Liver (tissue), 9 donors: ENCODE results near the gene C7. TPM values are rescaled to one million over a fixed set of nuclear protein-coding genes. Genes with fewer than 3 reads are reported as not detected.

Experiments used
- DNase-seq: peaks from one replicate; pipeline ENCODE4 v3.0.0-alpha.2; 2017; ENCODE audit warnings: low spot score
- H3K27ac ChIP-seq, 2 donors: one replicate each; pipeline ENCODE4 v1.7.0; 2013; ENCODE audit warnings: inconsistent platforms in 2 of 2, low read length in 2 of 2, control low read depth in 1 of 2, low read depth in 1 of 2, mild to moderate bottlenecking in 1 of 2
- H3K27me3 ChIP-seq, 4 donors: one replicate each; pipeline versions ENCODE4 v1.6.1 to v1.7.0; 2013; ENCODE audit warnings: low read length in 3 of 4, inconsistent platforms in 1 of 4, mild to moderate bottlenecking in 1 of 4, moderate library complexity in 1 of 4; ENCODE audit not compliant: control insufficient read depth in 4 of 4, insufficient read depth in 4 of 4
- H3K36me3 ChIP-seq, 4 donors: one replicate each; pipeline versions ENCODE4 v1.6.1 to v1.7.0; 2013; ENCODE audit warnings: low read length in 3 of 4, mild to moderate bottlenecking in 3 of 4, low read depth in 1 of 4, moderate library complexity in 1 of 4; ENCODE audit not compliant: control insufficient read depth in 4 of 4, insufficient read depth in 3 of 4
- H3K4me1 ChIP-seq, 4 donors: one replicate each; pipeline versions ENCODE4 v1.6.1 to v1.7.0; 2013; ENCODE audit warnings: low read length in 3 of 4, mild to moderate bottlenecking in 3 of 4, moderate library complexity in 1 of 4; ENCODE audit not compliant: control insufficient read depth in 4 of 4, insufficient read depth in 4 of 4
- H3K4me3 ChIP-seq, 3 donors: one replicate each; pipeline versions ENCODE4 v1.6.1 to v1.7.0; 2013; ENCODE audit warnings: low read length in 3 of 3, control low read depth in 1 of 3, low read depth in 1 of 3, mild to moderate bottlenecking in 1 of 3
- H3K9ac ChIP-seq, 2 donors: one replicate each; pipeline ENCODE4 v1.7.0; 2013; ENCODE audit warnings: low read length in 2 of 2, mild to moderate bottlenecking in 2 of 2, moderate library complexity in 2 of 2, control low read depth in 1 of 2, low read depth in 1 of 2
- H3K9me3 ChIP-seq, 4 donors: one replicate each; pipeline versions ENCODE4 v1.6.1 to v1.7.0; 2013; ENCODE audit warnings: low read length in 3 of 4; ENCODE audit not compliant: control insufficient read depth in 4 of 4
- EGR1 ChIP-seq, 2 donors: IDR thresholded peaks; 2 replicates each; pipeline ENCODE4 v1.6.1; 2016 to 2018; ENCODE audit warnings: antibody characterized with exemption in 2 of 2, low read depth in 2 of 2
- FOXA1 ChIP-seq: IDR thresholded peaks from 2 replicates; pipeline ENCODE4 v1.6.1; 2016; ENCODE audit warnings: antibody characterized with exemption
- FOXA2 ChIP-seq: IDR thresholded peaks from 2 replicates; pipeline ENCODE4 v1.6.1; 2016; ENCODE audit warnings: antibody characterized with exemption
- GABPA ChIP-seq, 2 donors: IDR thresholded peaks in 1 of 2; conservative IDR thresholded peaks in 1 of 2; 2 replicates each; pipeline ENCODE4 v1.6.1; 2016; ENCODE audit warnings: antibody characterized with exemption in 2 of 2, mild to moderate bottlenecking in 1 of 2, moderate library complexity in 1 of 2
- HNF4A ChIP-seq, 2 donors: conservative IDR thresholded peaks; 2 replicates each; pipeline ENCODE4 v1.6.1; 2016; ENCODE audit warnings: antibody characterized with exemption in 2 of 2, mild to moderate bottlenecking in 2 of 2
- HNF4G ChIP-seq: IDR thresholded peaks from 2 replicates; pipeline ENCODE4 v1.6.1; 2016; ENCODE audit warnings: antibody characterized with exemption
- JUND ChIP-seq, 2 donors: IDR thresholded peaks; 2 replicates each; pipeline ENCODE4 v1.6.1; 2016; ENCODE audit warnings: antibody characterized with exemption in 2 of 2
- NR2F2 ChIP-seq: IDR thresholded peaks from 2 replicates; pipeline ENCODE4 v1.6.1; 2016; ENCODE audit warnings: antibody characterized with exemption
- RAD21 ChIP-seq, 2 donors: IDR thresholded peaks; 2 replicates each; pipeline ENCODE4 v1.6.1; 2016; ENCODE audit warnings: antibody characterized with exemption in 2 of 2, mild to moderate bottlenecking in 2 of 2
- REST ChIP-seq: IDR thresholded peaks from 2 replicates; pipeline ENCODE4 v1.6.1; 2016; ENCODE audit warnings: antibody characterized with exemption, mild to moderate bottlenecking
- RXRA ChIP-seq, 2 donors: IDR thresholded peaks; 2 replicates each; pipeline ENCODE4 v1.6.1; 2017 to 2018; ENCODE audit warnings: antibody characterized with exemption in 2 of 2, mild to moderate bottlenecking in 1 of 2
- SP1 ChIP-seq: IDR thresholded peaks from 2 replicates; pipeline ENCODE4 v1.6.1; 2018; ENCODE audit warnings: antibody characterized with exemption, mild to moderate bottlenecking
- TAF1 ChIP-seq: conservative IDR thresholded peaks from 2 replicates; pipeline ENCODE4 v1.6.1; 2016; ENCODE audit warnings: antibody characterized with exemption, mild to moderate bottlenecking
- YY1 ChIP-seq: IDR thresholded peaks from 2 replicates; pipeline ENCODE4 v1.6.1; 2016; ENCODE audit warnings: antibody characterized with exemption, mild to moderate bottlenecking
- ZBTB33 ChIP-seq: IDR thresholded peaks from 2 replicates; pipeline ENCODE4 v1.6.1; 2016; ENCODE audit warnings: antibody characterized with exemption
- WGBS: extraction: QIAGEN DNeasy Blood & Tissue Kit; methylation state at CpG from one replicate; pipeline ENCODE4 v1.1.7; 2013; 5-methylcytosine and 5-hydroxymethylcytosine counted together
- polyA plus RNA-seq, 2 donors: library from polyadenylated mRNA; stranded (reverse) in 1 of 2; unstranded in 1 of 2; fragments of 200-250 nt in 1 of 2; fragments of >200 nt in 1 of 2; fragmentation: Nextera tagmentation in 1 of 2; extraction: Ambion mirVana in 1 of 2; gene quantifications; one replicate each; pipeline versions ENCODE4 v1.2.1 to v1.2.3, GENCODE V29; 2013 to 2015
- total RNA-seq, 2 donors: library from RNA; depleted of rRNA; stranded (reverse); fragments of >200 nt; gene quantifications; one replicate each; pipeline ENCODE4 v1.2.3, GENCODE V29; 2014
- TF ChIP-seq, protein P1 (sequence below): IDR thresholded peaks from 2 replicates; pipeline ENCODE4 v1.6.1; 2016; ENCODE audit warnings: antibody characterized with exemption
- TF ChIP-seq, protein P2 (sequence below): fragments of 150-350 bp; IDR thresholded peaks from 2 replicates; pipeline ENCODE4 v1.5.1; 2017; ENCODE audit warnings: improper control_type of control experiment, low read depth, low read length; ENCODE audit not compliant: missing input control
- TF ChIP-seq, protein P3 (sequence below): IDR thresholded peaks from 2 replicates; pipeline ENCODE4 v1.6.1; 2016; ENCODE audit warnings: antibody characterized with exemption
- donor health status: healthy.
- donor health status: healthy.
- donor health status: healthy.
- donor health status: healthy.
- donor health status: healthy.

Gene C7
- total and polyA plus RNA-seq, 4 donors: 25.5 to 268 (median 110) TPM

GRCh38 chr5:40928886-40929448 lies 19.7 kb downstream of the C7 start (continued):
- TF ChIP-seq RXRA (IDR thresholded peaks at IDR 0.05) (no peak), TAF1 (no peak), JUND (IDR thresholded peaks at IDR 0.05) (no peak), FOXA1 (no peak)

GRCh38 chr5:40932766-40933165 lies 23.5 kb downstream of the C7 start:
- no peak for DNase-seq
- H3K36me3 ChIP-seq: no peaks in the 10 kb centered on the region
- H3K27me3 ChIP-seq: no peaks in the 10 kb centered on the region
- no peak overlapping the region for H3K9ac ChIP-seq
- no peak overlapping the region for H3K27ac ChIP-seq
- H3K4me3 ChIP-seq: no peak overlapping the region
- no peaks in the 10 kb centered on the region for H3K9me3 ChIP-seq
- TF ChIP-seq JUND (IDR thresholded peaks at IDR 0.05) (no peak), SP1 (no peak), RXRA (IDR thresholded peaks at IDR 0.05) (no peak), EGR1 (IDR thresholded peaks at IDR 0.05; ENCODE audit: low read depth in 2 of 2) (no peak), REST (no peak), TAF1 (no peak), GABPA (IDR thresholded peaks at IDR 0.05 in 1 of 2, conservative IDR thresholded peaks at IDR 0.05 in 1 of 2) (no peak), RAD21 (IDR thresholded peaks at IDR 0.05) (no peak), YY1 (no peak), ZBTB33 (no peak), NR2F2 (no peak), HNF4G (no peak), FOXA2 (no peak), HNF4A (conservative IDR thresholded peaks at IDR 0.05) (no peak)
- TF ChIP-seq, protein P1, sequence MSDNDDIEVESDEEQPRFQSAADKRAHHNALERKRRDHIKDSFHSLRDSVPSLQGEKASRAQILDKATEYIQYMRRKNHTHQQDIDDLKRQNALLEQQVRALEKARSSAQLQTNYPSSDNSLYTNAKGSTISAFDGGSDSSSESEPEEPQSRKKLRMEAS: no peak
- TF ChIP-seq, protein P2, sequence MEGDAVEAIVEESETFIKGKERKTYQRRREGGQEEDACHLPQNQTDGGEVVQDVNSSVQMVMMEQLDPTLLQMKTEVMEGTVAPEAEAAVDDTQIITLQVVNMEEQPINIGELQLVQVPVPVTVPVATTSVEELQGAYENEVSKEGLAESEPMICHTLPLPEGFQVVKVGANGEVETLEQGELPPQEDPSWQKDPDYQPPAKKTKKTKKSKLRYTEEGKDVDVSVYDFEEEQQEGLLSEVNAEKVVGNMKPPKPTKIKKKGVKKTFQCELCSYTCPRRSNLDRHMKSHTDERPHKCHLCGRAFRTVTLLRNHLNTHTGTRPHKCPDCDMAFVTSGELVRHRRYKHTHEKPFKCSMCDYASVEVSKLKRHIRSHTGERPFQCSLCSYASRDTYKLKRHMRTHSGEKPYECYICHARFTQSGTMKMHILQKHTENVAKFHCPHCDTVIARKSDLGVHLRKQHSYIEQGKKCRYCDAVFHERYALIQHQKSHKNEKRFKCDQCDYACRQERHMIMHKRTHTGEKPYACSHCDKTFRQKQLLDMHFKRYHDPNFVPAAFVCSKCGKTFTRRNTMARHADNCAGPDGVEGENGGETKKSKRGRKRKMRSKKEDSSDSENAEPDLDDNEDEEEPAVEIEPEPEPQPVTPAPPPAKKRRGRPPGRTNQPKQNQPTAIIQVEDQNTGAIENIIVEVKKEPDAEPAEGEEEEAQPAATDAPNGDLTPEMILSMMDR: no peak
- TF ChIP-seq, protein P3, sequence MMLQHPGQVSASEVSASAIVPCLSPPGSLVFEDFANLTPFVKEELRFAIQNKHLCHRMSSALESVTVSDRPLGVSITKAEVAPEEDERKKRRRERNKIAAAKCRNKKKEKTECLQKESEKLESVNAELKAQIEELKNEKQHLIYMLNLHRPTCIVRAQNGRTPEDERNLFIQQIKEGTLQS: no peak
- peaks cover 0 to 3% (median 0%) of the 10 kb centered on the region in 4 donors for H3K4me1 ChIP-seq
- 86% methylated on average over 2 of the region's 2 CpGs for WGBS
